ENCODE data around the gene ANP32B. TPM values are rescaled to one million over a fixed set of nuclear protein-coding genes. Genes with fewer than 3 reads are reported as not detected.
A peak's percentile ranks its signal among the peaks of the same experiment; 100 is the strongest.

The ANP32B gene
- polyA plus RNA-seq, 1 donor from 2014 or later = 87.0 TPM

DNA sequence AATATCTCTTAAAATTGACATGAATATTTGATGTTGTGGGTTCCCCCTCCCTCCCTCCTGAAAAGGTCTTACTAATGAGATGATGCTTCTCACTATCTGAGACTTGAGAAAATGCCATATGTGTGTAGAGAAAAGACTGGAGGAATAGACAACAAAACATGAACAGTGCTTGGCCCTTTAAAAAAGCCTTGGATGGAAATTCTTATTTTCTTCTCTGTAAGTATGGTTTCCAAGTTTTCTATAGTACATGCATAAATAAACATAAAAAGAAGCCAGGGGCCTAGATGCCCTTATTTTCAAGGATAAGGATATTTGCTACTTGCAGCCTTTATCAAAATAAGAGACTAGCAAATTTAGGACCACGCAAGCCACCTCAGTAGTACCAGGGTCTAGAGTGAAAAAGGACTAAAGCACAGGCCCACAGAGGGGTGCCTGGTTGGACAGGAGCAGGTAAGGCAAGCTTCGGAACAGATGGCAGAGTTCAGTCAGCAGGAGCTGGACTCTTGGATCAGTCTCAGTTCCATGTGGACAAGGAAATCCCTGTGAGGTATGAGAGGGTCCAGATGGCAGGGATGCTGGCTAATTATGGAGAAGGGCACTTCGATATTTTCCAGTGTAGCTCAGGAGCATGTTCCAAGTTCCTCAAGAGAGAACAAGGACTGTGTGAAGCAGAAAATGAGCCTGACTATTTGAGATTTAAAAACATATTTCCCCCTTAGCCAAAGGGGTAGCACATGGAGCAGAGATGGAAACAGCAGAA is 4.6 kb upstream of the ANP32B start:
- H3K36me3 Mint-ChIP-seq = no peaks in the 10 kb centered on the region
- H3K27ac Mint-ChIP-seq = no peak overlapping the region
- no peaks in the 10 kb centered on the region for H3K9me3 Mint-ChIP-seq
- peak overlapping the region in 1 of 4 donors; percentile 29 for H3K4me3 Mint-ChIP-seq
- H3K4me1 Mint-ChIP-seq = peaks cover 0 to 8% (median 7%) of the 10 kb centered on the region in 3 donors
- no peaks in the 10 kb centered on the region for H3K27me3 Mint-ChIP-seq

DNA sequence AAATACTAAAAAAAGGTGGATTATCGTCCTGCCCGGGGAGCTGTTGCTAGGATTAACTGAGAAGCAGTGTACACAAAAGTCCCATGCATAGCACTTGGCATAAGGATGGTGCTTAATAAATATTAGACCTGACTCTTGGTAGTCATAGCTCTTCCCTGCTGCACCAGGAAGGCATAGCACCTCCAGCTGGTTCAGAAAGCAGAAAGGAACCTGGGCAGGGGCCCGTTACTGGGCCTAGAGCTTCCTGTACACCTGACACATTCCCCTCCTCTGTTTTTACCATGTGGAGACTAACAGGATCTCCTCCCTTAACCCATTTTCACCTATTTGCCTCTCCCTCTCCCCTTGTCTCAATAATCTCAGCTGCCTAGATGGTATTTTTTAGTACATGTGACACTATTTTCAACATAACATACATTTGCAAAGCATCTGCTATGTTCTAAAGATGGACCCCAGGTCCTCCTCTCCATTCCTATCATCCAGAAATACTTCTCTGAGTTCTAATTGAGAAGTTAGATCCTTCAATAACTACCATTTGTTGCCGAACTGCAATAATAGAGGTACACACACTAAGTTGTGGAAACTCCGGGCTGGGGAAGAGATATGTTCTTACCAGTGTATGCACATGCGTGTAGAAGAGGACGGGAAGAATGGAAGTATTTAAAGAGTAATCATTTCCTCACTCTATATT is 3.2 kb upstream of the ANP32B start:
- Mint-ChIP-seq H3K9me3 (no peaks in the 10 kb centered on the region), H3K27me3 (no peaks in the 10 kb centered on the region), H3K27ac (peak overlapping the region in 1 of 3 donors; percentile 95), H3K4me1 (peaks cover 0 to 8% (median 7%) of the 10 kb centered on the region in 3 donors), H3K36me3 (no peaks in the 10 kb centered on the region), H3K4me3 (peak overlapping the region in 1 of 4 donors; percentile 89)

DNA sequence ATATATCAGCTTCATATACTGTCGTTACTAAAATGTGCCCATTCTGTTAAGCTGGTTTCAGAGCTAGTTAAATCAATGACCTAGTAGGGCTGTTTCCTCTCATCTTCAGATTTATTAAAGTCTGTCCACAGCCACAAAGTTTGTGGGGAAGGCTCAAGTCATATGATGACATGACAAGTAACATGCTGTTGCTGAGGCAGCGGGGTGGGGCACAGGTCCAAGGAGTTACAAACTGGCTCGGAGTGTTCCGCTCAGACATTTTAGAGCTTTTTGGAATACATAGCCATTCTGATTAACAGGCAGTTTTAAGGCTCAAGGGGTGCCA is 2.7 kb upstream of the ANP32B start:
- Mint-ChIP-seq H3K36me3 (no peaks in the 10 kb centered on the region), H3K4me3 (peak overlapping the region in 1 of 4 donors; percentile 89), H3K4me1 (peaks cover 2 to 10% (median 9%) of the 10 kb centered on the region in 3 donors), H3K9me3 (no peaks in the 10 kb centered on the region), H3K27ac (peak overlapping the region in 1 of 3 donors; percentile 95), H3K27me3 (no peaks in the 10 kb centered on the region)

DNA sequence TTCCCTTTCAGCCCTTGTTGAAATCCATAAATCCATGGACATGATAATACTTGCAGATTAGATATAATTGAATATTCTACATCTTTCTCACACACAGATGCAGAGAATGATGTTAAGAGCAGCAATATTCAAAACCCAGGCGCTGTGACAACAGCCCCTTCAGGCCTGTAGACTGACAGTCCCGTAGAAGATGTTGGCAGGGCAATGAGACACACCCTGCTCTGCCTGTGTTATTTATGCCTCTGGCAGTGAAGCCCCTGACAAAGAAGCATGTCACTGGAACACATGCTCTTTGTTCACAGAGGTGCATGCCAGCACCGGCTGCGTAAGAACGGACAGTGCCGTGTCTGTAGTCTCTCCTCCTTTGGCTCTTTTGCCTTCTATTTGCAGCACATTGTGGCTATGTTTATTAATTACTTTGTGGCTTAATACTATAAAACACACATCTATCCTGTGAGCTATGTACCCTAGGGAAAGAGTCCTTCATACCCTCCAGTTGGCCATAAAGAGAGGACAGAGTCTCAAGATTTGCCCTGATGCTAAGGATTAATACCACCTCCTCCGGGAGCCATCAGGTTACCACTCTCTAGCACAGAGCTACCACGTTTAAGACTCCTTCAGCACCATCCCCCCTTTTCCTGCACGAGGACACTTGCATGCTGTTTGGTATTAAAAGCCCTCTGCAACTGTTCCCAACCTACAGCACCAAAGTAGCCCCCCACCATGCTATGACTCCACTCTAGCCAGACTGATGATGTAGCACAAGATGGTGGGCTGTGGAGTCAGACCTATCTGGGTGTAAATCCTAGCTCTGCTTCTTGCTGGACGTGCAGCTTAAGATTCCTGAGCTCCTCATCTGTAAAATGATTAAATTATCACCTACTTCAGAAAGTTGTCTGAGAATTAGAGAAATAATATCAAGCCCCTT is 2.0 kb upstream of the ANP32B start:
- no peaks in the 10 kb centered on the region for H3K36me3 Mint-ChIP-seq
- H3K27me3 Mint-ChIP-seq = no peaks in the 10 kb centered on the region
- H3K4me1 Mint-ChIP-seq = peaks cover 8 to 16% (median 13%) of the 10 kb centered on the region in 3 donors
- H3K9me3 Mint-ChIP-seq = no peaks in the 10 kb centered on the region
- peak overlapping the region in 2 of 4 donors; percentile 39 to 89 for H3K4me3 Mint-ChIP-seq
- peak overlapping the region in 1 of 3 donors; percentile 95 for H3K27ac Mint-ChIP-seq

DNA sequence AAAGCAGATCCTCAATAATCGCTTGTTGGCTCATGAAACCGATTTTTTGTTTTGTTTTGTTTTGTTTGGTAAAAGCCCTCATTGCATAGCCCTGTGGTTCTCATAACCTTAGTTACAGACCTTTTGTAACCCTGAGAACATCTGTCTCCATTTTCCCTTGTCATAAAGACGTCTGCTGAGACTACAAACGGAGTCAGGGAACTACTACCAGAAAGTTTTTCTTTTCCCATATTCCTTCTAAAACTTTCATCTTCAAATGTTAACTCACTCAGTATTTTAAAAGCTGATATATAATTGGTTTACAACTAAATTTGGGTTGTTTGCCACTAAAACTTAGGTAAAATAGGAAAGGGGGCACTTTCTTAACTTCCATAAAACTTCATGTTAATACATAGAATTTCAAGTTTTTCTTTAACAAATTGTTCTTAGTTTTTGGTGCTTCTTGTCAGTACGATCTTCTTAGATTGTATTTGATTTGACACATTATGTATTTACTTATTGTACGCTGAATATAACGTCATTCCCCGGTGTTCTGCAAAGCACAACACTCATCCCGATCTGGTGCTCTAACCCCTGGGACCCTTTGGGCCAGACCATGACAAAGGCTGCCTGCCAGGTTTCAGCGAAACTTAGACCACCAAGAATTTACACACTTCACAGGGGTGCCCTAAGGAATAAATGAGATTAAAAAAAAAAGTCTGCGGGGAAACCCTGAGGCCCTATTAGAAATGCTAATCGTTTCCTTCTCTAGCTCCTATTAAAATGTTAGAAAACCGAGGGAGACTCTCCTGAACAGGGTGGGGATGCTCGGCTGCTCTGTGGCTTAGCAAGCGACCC is 1.1 kb upstream of the ANP32B start:
- Mint-ChIP-seq H3K9me3 (no peaks in the 10 kb centered on the region), H3K27me3 (no peaks in the 10 kb centered on the region), H3K36me3 (no peaks in the 10 kb centered on the region), H3K27ac (peak overlapping the region; percentile 59 to 95 (median 63)), H3K4me3 (peak overlapping the region; percentile 83 to 92 (median 90)), H3K4me1 (peaks cover 16 to 21% (median 20%) of the 10 kb centered on the region in 3 donors)

DNA sequence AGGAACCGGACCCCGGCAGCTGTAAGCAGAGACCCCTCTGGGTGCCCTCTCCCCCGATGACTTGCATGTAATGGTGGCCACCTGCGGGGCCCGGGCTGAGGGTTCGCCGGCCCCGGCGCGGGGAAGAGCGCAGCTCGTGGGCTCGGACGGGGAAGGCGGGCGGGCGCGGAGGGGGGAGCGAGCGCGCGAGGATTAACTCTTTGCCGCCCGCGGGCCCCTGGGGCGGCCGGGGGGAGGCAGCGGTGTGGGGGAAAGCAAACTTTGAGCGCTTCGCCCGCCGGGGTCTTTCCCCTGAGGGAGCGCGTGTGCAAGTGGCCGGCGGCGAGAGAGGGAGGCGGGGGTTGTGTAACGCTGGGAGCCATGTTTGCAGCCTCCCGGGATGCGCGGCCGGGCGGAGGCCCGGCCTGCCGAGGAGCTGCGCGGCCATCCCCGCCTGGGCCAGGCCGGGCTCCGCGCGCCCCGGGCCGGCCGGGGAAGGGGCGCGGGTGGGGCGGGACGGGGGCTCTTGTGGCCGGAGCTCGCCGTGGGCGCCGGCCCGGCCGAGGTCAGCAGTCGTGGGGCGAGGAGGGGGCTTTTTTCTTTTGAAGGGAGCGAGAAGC is 547 bp downstream of the ANP32B start:
- H3K4me1 Mint-ChIP-seq = peaks cover 29 to 35% (median 33%) of the 10 kb centered on the region in 3 donors
- peak overlapping the region; percentile 93 to 98 (median 95) for H3K27ac Mint-ChIP-seq
- no peaks in the 10 kb centered on the region for H3K9me3 Mint-ChIP-seq
- H3K4me3 Mint-ChIP-seq = peak overlapping the region; percentile 89 to 94 (median 91)
- H3K36me3 Mint-ChIP-seq = no peaks in the 10 kb centered on the region
- no peaks in the 10 kb centered on the region for H3K27me3 Mint-ChIP-seq

DNA sequence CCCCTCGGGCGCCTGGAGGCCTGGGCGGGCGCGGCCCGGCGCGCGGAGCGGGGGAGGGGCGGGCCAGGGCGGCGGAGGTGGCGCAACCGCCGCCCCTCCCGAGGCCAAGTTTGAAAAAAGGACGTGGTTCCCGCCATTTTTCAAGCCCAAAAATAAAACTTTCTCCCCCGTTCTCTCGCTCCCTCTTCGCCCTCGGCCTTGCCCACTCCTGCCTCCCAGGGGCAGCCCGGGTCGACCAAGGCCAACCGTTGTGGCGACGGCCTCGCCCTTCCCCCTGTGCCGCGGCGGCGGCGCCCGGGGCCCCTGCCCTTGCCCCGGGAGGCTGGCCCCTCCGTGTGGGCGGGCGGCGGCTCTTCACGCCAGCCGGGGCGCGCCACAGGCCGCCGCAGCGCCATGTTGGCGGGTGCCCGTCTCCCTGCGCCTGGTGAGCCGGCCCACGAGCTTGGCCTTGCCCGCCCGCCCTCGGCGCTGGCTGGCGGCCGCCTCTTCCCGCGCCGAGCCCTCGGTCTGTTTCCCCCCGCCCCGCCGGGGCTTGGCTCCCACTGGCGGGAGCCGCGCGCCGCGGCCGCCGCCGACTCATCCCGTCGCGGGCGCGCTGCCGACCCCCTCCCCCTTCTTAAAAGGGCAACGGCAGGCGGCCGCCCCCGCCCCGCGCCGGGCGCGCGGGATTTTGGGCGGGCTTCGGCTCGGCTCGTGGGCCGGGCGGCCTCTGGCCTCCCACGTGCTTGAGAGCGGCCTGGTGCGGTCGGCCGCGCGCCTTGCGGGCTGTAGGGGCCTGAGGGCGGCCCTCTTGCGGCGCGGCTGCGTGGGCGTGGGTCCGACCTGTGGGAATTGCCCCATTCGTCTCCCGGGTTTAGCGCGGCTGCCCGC is 1.3 kb downstream of the ANP32B start:
- H3K36me3 Mint-ChIP-seq = no peaks in the 10 kb centered on the region
- H3K27me3 Mint-ChIP-seq = no peaks in the 10 kb centered on the region
- H3K27ac Mint-ChIP-seq = peak overlapping the region in 2 of 3 donors; percentile 98
- no peaks in the 10 kb centered on the region for H3K9me3 Mint-ChIP-seq
- H3K4me3 Mint-ChIP-seq = peak overlapping the region; percentile 17 to 97 (median 67)
- peaks cover 36 to 41% (median 39%) of the 10 kb centered on the region in 3 donors for H3K4me1 Mint-ChIP-seq

DNA sequence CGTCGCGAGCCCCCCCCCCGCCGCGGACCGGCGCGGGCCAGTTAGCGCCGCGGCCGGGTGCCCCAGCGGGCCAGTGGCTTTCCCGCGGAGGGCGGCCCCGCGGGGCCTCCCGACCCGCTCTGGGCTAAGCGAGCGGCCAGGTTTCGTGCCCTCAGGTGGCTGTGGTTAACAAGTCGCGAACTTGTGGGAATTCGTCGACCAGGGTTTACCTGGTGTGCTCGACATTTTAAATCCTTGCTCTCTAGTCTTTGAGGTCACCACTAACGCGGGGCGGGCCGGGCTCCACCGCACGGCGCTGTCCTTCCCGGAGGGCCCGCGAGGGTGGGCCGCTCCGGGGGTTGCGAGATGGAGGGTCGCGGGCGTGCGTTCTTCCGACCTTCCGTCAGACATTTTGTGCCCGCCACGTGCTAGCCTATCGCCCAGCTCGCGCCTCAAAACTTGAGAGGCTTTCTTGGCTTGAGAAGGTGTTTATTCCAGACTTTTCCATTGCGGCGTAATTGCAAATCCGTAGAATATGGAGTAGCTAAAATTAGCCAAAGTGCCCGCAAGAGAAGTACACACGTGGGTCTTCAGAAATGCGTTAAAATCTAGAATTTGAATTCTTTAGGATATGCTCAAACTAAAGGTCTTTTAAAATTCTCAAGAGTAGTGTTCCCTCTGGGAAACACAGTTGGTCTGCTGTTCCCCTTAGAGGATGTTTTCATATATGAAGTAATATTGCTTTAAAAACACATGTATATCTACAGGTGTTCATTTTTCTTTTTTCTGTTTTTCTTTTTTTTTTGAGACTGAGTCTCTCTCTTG is 2.1 kb downstream of the ANP32B start:
- Mint-ChIP-seq H3K4me1 (peaks cover 45 to 49% (median 45%) of the 10 kb centered on the region in 3 donors), H3K9me3 (no peaks in the 10 kb centered on the region), H3K27ac (peak overlapping the region; percentile 90 to 98 (median 97)), H3K4me3 (peak overlapping the region; percentile 82 to 97 (median 89)), H3K36me3 (no peaks in the 10 kb centered on the region), H3K27me3 (no peaks in the 10 kb centered on the region)

DNA sequence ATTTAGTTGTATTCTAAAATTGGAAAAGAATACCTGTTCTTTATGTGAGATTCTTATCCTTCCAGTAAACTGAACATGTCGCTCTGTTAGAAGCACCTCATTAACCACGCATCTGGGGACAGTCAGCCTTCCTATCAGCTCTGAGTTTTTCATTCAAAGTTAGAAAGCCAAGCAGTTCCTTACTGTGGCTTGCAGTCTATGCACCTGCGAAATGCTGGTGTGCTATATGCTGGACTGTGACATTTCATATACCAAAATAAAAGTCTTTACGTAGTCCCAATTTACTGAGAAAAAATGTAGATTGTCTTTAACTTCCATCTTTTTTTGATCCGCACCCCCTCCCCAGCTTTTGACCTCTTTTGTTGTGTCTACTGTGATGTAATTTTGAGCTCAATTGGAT is 4.3 kb downstream of the ANP32B start:
- peak overlapping the region; percentile 63 to 85 (median 75) for H3K27ac Mint-ChIP-seq
- peak overlapping the region; percentile 9 to 82 (median 74) for H3K4me3 Mint-ChIP-seq
- no peaks in the 10 kb centered on the region for H3K36me3 Mint-ChIP-seq

DNA sequence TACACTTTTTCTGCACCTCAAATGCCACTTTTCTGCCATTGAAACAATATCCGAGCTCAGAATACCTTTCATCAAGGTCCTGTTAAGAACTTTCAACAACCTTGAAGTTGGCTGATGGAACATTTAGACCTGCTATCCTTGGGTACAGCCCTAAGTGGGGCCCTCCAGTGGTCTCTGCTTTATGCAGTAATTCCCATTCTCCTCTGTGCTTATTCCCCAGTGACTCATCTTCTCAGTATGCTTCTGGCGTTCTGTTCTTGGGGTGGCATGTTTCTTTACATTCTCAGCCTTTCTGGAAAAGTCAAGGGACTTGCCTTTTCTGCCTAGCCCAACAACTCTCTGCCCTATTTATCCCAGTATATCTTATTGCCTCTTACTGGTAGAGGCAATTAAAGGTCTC is 7.1 kb downstream of the ANP32B start:
- Mint-ChIP-seq H3K27ac (peak overlapping the region; percentile 32 to 49 (median 41)), H3K27me3 (no peaks in the 10 kb centered on the region), H3K4me1 (peaks cover 72 to 81% (median 81%) of the 10 kb centered on the region in 3 donors), H3K36me3 (no peaks in the 10 kb centered on the region), H3K9me3 (no peaks in the 10 kb centered on the region), H3K4me3 (peak overlapping the region in 3 of 4 donors; percentile 14 to 55 (median 35))

More for the DNA sequence above, 4.3 kb downstream of the ANP32B start:
- Mint-ChIP-seq H3K27me3 (no peaks in the 10 kb centered on the region), H3K9me3 (no peaks in the 10 kb centered on the region), H3K4me1 (peaks cover 57% of the 10 kb centered on the region in 3 donors)

DNA sequence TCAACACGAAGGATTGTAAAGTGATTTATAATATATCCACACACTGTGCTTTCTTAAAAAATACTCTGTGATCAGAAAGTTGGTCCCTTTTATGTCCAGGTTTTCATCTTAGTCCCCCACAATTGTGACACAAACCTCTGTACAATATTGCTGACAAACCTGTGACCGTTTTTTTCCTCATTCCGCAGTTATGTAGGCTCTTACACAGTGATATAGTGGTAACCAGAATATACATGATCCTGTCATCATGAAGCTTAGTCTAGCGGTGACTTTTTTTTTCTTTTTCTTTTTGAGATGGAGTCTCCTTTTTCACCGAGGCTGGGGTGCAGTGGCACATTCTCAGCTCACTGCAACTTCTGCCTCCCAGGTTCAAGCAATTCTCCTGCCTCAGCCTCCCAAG is 8.7 kb downstream of the ANP32B start:
- peaks cover 58 to 72% (median 69%) of the 10 kb centered on the region in 3 donors for H3K4me1 Mint-ChIP-seq
- H3K9me3 Mint-ChIP-seq = no peaks in the 10 kb centered on the region
- peaks cover 2% of the 10 kb centered on the region for H3K36me3 Mint-ChIP-seq
- H3K27ac Mint-ChIP-seq = peak overlapping the region in 2 of 3 donors; percentile 45 to 71
- H3K4me3 Mint-ChIP-seq = peak overlapping the region in 3 of 4 donors; percentile 0 to 70 (median 46)
- H3K27me3 Mint-ChIP-seq = no peaks in the 10 kb centered on the region

DNA sequence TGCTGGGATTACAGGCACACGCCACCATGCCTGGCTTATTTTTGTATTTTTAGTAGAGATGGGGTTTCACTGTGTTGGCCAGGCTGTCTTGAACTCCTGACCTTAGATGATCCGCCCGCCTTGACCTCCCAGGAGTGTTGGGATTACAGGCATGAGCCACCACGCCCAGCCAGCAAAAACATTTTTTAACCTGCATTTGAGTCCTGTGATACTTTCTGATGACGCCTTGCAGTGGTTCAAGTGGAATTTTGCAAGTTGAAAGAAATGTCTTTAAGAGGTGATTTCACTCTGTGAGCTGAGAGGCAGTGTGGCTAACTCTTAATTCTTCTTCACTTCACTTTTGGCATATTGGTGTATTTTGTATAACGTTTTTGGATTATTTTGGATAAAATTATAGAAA is 9.1 kb downstream of the ANP32B start:
- H3K9me3 Mint-ChIP-seq = no peaks in the 10 kb centered on the region
- H3K4me3 Mint-ChIP-seq = peak overlapping the region in 2 of 4 donors; percentile 0 to 19
- H3K36me3 Mint-ChIP-seq = peaks cover 2% of the 10 kb centered on the region
- H3K4me1 Mint-ChIP-seq = peaks cover 58 to 72% (median 71%) of the 10 kb centered on the region in 3 donors
- H3K27me3 Mint-ChIP-seq = no peaks in the 10 kb centered on the region
- H3K27ac Mint-ChIP-seq = peak overlapping the region in 2 of 3 donors; percentile 45 to 71
